H1 (cell line): ENCODE results near the gene MFGE8. TPM values are rescaled to one million over a fixed set of nuclear protein-coding genes. Genes with fewer than 3 reads are reported as not detected.

ENCODE experiments used
- RXRA ChIP-seq: IDR thresholded peaks from 2 replicates; pipeline ENCODE4 v1.6.1; 2011; ENCODE audit warnings: low read depth, mild to moderate bottlenecking, low read length, moderate library complexity; ENCODE audit not compliant: insufficient read depth
- TCF12 ChIP-seq: IDR thresholded peaks from 2 replicates; pipeline ENCODE4 v1.6.1; 2011; ENCODE audit warnings: low read depth, mild to moderate bottlenecking, low read length
- polyA plus RNA-seq, 7 experiments: library from polyadenylated mRNA; depleted of rRNA in 3 of 7; stranded (reverse) in 5 of 7; unstranded in 2 of 7; fragments of >200 nt in 5 of 7; fragments of 200-250 nt in 2 of 7; gene quantifications; 1 replicate in 5 of 7; 2 replicates in 1 of 7; 4 replicates in 1 of 7; pipeline versions ENCODE4 v1.2.1 to v1.2.3, GENCODE V29; 2011 to 2013; ENCODE audit warnings: missing spikeins in 2 of 7, mixed read lengths in 2 of 7
- total RNA-seq: library from RNA; stranded (reverse); fragmentation: NEBNext Ultra II Directional; extraction: Animal tissue kit (Norgen Biotek cat#: 25700); gene quantifications from 2 replicates; pipeline ENCODE4 v1.2.1, GENCODE V29; 2021

Gene MFGE8
- total and polyA plus RNA-seq, 2 of the 8 experiments (the other 6 are each of a cell fraction or from before 2014, with no cell fraction given) = 1,237 to 2,117 TPM

DNA sequence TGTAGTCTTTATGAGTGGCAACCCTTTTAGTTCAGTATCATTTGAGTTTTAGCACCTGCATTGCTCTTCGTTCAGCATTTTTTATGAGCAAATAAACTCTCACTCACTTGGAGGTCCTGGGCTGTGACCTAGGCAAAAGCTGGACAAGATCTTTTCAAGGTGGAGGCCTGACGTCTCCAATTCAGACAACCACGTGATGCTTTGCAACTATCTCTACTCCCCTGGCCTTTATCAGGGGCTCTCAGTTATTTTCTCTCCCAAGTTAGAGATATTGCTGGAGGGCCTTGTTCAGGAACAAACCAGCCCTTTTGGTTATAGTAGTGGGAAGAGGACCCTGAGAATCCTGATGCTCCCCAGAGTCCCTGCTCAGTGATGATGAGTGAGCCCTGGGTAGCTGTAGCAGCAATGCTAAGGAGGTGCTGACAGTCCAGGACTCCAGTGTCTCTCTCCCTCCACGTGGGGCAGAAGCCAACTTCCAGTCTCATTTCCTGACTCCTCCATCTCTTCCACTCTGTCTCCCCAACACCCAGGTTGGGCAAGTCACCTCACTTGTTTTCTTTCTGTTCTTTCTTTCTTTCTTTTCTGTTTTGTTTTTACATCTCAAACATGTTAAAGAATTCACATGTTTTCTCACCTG lies 48.2 kb downstream of the MFGE8 start (continued):
- TF ChIP-seq RXRA (no peak), TCF12 (no peak)
- TF ChIP-seq, all 59 proteins: peak for 0
